Hematopoietic multipotent progenitor cell treated with erythropoietin and hydrocortisone succinate and interleukin-3 and kit ligand, for 4 days (in vitro differentiated cells): ENCODE measurements around the gene MOB1A.
A peak's percentile ranks its signal among the peaks of the same experiment; 100 is the strongest.
"Not testable (repeated sequence)": the region's sequence is repeated elsewhere in the genome, so short reads cannot be mapped to it uniquely, and the experiment has no call there.

Experiments used
- DNase-seq: peaks from one replicate; pipeline ENCODE4 v3.0.0-alpha.2; 2015

Gene MOB1A

DNA sequence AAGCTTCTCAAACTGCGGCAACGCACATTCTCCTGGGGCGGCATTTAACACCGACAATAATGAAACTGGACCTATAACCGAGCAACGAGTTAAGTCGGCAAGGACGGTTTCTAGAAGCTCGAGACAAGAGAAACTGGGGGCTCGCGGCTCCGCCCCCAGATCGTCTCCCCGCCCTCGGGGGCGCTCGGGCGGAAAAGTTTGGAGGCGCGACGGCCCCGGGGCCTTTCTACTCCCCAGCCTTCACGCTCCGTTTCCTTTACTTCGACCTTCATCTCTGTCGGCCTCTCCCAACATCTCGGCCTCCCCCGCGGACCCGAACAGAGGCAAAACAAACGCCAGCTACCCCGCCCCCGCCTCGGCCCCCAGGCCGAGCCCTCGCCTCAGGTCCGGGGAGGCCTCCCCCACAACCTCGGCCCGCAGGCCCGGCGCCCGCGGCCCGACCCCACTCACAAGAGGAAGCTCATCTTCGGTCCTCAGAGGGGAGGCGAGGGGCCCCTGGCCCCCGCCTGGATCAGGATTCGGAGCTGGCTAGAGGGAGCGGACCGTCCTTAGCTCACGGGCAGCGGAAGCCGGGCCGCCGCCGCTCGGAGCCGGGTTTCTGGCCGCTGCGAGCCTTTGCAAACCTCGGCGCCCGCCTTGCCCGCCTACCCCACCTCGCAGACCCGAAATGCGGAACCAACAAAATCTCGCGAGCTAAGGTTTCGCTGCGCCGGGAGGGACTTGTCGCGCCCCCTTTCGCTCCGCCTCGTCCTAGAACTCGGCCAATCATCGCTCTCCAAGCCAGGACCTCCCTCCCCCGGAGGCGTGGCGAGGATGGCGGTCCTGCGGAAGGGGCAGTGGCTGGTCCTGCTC is at the start of gene MOB1A:
MOB1A (minus strand) TSS at position 669 of the 852 bp plus-strand sequence; CDS start at position 464, 205 bp downstream.
- peak; percentile 100 for DNase-seq

DNA sequence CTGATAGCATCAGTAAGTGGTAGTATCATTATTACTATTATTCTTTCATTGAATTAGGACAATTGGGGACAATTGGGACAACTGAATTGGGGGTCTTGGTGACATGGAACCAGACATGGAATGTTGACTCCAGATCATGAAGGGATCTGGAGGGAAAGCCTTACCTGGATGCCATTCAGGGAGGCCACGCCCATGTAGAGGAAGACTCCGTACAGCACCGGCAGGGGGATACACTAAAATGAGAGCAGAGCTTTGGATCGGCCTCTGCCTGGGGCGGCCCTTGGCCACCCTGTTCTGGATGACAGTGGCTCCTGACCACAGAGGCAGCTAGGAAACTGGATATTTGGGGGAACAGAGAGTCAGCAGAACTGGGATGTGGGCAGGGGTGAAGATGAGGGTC is 49.0 kb upstream of the MOB1A start:
- no peak for DNase-seq

DNA sequence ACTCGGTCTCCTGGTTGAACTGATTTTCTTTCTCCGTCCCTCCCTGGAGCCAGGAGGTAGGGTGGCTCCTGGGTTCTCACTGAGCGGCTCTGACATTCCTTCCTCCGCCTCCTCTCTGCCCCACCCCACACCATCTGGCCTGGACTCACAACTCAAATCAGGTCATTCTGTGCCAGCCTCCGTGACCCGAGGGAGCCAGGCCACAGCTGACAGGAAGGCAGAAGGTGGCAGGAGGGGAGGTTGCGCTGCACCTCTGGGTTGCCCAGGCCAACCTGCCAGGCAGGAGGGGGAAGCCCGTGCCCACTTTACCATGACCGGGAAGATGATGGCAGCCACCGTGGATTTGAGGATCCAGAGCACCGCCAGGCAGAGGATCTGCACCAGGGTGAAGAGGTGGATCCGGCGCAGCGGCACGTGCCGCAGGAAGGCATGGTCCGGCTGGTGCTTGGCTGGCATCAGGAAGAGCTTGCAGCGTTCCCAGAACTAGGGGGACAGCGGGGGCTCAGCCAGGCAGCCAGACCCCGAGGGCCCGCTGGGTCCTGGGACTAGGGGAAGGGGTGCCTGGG is 48.1 kb upstream of the MOB1A start:
- DNase-seq = no peak

DNA sequence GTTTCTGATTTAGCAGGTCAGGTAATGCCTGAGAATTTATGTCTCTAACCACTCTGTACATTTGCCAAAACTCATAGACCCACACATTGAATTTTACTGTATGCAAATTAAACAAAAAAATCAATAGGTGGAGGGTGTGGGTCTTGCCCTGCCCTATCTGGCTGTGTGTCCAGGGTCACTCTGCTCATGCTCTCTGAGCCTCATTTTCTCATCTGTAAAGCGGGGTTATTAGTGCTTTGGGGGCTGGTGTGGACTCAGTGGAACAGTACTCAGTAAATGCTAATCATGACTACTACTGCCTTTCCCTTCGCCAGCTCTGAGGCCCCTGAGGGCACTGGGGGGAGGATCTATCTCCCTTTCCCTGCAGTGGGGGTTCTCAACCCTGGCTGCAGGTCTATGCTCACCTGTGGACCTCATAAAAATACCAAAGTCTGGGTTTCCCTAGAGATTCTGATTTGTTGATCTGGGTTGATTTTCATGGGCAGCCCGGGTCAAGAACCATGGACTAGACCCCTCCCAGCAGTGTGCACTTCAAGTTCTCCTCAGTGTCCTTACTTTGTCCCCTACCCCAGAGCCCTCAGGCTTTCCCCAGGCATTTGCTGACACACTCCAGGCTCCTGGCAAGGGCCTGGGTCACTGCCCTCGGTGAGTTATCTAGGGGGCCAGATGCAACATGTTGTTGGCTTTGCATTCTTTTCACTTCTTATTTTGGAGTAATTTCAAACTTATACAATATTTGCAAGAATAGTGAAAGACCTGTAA is 47.2 kb upstream of the MOB1A start:
- DNase-seq = no peak

DNA sequence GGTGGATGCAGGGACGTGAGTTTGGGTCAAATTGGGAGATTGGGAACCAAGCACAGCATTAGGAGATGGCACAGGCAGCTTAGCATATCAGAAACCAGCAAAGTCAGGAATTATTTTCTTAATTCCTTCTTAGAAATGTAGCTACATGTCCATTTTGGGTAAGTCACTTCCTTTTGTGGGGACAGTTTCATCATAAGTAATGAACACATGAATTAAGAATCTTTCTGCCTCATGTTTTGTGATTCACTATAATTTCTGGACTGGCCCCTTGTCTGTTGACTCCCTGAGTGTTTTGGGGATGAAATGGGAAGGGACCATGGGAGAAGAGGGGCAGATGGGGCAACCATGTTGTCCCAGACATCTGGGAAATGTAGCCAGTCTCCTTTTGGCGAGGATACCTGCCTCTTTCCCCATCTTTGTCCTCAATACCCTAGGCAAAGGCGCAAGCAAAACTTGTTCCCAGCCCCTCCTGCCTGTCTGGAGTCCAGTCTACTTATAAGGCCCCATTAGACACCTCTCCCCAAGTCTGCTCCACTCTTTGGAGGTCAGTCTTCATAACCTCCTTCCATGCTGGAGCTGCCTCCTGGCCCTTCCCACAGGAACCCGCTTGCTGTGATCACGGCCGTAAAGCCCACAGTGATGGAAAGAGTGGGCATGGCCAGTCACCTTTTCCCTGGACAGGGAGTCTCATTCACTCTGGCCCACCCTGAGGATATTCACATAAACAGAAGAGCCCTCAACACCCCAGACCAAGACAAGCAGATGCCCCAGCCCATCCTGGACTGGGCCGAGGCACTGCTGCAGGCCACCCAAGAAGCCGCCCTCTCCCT is 45.5 kb upstream of the MOB1A start:
- no peak for DNase-seq

DNA sequence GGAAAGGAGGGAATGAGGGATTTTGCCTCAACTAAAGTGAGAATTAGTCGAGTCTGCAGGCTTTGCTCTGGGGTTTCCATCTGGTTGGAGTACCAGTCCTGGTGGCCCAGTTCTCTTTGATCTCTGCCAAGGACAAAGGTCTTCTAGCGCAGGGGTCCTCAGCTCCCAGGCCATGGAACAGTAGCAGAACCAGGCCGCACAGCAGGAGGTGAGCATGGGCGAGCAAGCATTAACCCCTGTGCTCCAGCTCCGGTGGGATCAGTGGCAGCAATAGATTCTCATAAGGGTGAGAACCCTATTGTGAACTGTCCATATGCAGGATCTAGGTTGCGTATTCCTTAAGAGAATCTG is 43.6 kb upstream of the MOB1A start:
- no peak for DNase-seq

DNA sequence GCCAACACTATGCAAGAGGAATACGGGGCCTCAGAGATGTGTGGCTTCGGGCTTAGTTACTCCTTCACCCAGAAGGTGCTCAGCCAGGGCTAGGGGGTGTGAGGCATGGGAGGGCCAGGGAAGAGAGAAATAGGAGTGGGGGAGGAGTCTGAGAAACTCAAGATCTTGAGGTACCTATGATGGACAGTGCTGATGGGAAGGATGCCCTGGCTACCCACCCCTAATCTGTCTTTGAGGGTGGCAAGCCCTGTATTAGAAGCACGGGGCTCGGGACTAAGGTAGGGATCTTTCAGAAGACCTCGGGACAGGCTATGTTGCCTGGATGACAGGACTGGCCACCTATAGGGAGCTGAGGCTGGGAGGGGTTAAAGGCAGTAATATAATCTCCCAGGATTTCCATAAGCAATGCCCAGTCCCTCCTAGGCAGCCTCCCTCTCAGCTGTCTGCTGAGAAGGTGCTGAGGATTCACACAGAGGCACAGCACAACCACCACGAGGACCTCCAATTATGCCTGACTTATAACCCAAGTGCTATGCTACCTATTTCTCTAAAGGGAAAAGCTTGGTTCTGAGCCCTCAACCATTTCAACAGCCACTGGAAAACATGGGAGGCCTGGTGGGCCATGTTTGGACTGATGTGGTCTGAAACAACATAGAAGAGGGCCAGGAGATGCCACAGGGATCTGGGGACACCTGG is 43.1 kb upstream of the MOB1A start:
- DNase-seq = no peak

DNA sequence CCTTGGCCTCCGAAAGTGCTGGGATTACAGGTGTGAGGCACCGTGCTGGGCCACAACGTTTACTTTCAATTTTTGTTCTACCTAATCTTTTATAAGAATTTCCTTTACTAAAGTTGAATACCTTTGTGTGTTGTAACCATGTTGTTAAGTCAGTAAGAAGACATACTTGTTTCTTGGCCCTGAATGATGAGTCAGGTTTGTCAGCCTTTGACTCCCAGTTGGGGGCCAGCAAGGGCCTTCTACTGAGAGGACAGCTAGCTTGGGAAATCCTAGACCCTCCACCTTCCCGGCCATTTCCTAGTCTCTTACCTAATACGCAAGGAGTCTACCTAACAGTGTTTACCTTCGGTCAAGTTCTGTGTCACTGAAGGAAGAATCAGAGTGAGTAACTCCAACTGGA is 42.4 kb upstream of the MOB1A start:
- DNase-seq = no peak

DNA sequence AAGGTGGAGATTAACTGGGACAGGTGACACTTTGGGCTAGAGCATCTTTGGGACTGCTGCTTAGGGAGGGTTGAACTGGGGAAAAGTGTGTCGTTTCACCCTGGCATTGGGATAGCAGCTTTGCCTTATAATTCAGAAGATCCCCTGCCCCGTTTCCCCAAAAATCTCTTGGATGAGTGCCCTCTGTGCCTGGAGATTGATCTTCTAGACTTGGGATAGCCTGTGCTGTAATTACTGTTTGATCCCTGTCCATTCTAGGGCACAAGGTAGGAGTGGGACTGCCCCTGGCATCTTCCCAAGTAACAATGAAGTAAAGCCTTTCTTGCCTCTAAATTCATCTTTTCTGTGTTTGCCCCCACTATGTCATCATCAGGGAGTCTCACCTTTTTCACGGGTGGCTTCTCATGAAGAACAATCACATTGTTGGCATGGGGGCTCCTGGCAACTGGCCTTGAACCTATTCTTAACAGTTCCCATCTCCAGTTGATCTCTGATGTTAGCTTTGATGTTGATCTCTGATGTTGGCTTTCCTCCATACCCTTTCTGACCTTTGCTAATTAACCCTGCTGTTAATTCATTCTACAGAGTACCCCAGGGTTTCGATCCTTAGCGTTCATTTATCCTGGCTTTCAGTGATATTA is 41.3 kb upstream of the MOB1A start:
- DNase-seq = no peak

DNA sequence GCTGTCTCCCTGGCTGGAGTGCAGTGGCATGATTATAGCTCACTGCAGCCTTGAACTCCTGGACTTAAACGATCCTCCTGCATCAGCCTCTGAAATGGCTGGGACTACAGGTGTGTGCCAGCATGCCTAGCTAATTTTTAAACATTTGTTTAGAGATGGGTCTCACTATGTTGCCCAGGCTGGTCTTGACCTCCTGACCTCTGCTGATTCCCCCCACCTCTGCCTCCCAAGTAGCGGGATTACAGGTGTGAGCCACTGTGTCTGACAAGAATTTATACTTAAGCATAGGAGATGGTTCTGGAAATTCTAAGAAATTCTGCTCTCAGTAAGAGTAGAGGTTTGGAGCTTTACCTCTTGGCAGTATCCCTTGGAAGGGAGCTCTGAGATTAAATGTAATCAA is 38.0 kb upstream of the MOB1A start:
- DNase-seq = no peak

DNA sequence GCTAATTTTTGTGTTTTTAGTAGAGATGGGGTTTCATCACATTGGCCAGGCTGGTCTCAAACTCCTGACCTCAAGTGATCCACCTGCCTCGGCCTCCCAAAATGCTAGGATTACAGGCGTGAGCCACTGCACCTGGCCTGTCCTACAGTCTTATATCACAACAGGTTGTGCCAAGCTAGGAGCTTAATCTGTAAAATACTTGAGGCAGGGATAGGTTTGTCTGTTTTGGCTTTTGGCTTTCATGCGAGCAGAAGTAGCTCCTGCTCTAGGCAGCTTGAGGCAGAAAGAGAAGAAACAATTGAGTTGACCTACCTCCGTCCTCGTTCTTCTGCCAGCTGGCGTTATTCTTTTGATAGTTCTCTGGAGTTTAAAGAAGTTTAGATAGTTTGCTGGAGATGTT is 37.1 kb upstream of the MOB1A start:
- DNase-seq = not testable (repeated sequence)

DNA sequence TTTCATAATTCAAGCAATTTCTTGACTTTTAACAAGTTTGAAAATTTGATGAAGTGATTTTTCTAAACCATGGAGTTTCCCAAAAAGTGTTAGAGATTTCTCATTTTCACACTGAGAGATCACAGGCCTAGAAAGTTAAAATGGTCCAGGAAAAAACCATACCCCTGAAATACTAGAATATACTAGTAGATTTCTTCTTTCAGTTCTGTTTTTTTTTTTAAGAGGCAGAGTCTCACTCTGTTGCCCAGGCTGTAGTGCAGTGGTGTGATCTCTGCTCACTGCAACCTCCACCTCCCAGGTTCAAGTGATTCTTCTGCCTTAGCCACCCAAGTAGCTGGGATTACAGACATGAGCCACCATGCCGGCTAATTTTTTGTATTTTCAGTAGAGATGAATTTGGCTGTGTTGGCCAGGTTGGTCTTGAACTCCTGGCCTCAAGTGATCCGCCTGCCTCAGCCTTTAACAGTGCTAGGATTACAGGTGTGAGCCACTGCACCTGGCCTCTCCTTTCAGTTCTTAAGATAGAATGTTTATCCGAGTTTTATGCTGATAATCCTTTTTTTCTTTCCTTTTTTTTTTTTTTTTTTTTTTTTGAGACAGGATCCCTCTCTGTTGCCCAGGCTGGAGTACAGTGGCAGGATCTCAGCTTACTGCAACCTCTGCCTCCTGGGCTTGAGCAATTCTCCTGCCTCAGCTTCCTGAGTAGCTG is 34.2 kb upstream of the MOB1A start:
- DNase-seq = no peak

DNA sequence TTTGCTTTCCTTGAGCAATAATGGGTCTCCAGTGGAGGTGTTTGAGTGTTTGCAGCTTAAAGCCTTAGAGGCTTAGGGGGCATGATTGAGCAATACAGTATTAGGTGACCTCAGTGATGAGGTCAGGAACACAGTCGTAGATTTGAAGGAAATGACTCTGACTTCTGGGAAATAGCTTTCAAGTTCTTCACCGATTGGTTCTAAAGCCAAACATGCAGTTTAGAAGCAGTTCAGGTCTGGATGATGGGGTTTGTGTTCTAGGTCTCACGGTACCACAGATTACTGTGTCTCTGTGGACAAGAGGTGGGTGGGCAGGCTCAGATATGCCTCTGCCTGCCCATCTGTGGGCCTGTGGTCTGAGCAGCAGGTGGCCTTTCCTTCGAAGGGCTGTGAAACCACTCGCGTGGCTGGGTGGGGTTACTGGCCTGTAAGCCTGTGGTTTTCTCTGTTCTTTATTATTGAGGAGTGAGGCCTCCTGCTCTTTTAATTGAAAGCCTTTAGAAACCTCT is 27.6 kb upstream of the MOB1A start:
- DNase-seq = peak; percentile 89

DNA sequence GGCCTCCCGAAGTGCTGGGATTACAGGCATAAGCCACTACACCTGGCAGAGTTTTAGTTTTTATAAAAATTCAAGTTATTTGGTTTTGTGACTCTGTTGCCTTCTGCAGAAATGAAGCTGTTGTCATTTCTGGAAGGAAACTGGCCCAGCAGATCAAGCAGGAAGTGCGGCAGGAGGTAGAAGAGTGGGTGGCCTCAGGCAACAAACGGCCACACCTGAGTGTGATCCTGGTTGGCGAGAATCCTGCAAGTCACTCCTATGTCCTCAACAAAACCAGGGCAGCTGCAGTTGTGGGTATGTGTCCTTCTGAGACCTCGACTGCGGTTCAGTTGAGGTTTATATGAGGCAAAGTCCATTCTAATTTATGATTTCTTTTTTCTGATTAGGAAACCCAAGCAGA is 26.9 kb upstream of the MOB1A start:
- peak; percentile 67 for DNase-seq

DNA sequence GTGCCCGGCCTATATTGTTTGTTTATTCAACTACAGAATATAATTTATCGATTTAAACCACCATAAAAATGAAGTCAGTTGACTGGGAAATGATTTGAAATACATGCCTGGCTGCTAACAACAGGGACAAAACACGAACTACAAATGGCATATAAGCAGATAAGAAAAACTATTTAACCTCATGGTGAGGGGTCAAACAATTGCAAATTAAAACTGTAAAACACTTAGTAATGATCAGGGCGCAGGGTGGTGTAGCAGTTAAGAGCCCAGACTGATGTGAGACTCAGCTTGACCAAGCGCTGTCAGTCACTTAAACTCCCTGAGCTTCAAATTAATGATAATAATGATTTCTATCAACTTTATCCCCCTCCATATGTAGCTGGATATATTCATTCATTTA is 26.4 kb upstream of the MOB1A start:
- no peak for DNase-seq

DNA sequence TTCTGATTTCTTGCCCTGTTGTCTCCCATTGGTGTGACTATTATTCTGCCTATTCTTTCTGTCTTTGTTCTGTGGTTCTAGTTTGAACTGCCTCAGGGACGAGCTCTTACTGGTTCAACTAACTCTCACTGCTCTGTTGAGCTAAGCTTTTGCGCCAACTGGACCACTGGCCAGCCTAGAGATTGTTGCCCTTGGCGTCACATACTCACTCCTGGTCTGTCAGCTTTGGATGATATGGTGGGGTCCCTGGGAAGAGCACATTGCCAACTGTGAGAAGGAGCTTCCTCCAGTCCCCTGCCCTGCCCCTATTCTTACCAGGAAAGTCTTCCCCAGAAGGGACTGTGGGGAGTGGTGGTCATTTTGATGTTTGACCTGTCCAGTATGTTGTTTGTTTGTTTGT is 25.8 kb upstream of the MOB1A start:
- DNase-seq = no peak

DNA sequence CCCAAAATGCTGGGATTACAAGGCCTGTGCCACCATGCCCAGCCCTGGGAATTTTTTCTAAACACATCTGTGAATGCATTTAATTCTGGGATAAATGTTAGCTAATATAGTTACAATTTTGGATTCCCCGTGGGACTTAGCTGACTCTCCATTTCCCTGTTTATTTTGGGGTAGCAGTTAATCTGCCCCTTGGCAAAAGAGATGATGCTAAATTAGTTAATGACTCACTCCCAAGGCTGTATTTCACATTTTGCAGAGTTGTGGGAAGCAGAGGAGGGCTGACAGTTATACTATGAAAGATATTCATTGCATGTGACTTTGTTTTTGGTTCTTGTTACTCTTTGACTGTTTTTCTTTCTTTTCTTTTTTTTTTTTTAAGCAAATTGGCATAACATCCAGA is 22.9 kb upstream of the MOB1A start:
- DNase-seq = no peak

DNA sequence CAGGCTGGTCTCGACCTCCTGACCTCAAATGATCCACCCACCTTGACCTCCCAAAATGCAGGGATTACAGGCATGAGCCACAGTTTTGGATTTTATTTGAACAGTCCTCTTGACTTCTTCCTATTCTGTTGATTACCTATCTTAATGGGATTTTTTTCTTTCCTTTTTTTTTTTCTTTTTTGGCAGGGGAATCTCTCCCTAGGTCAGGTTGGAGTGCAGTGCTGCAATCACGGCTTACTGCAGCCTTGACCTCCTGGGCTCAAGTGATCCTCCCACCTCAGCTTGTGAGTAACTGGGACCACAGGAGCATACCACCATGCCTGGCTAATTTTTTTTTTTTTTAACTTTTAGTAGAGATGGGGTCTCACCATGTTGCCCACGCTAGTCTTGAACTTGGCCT is 22.5 kb upstream of the MOB1A start:
- DNase-seq = no peak

DNA sequence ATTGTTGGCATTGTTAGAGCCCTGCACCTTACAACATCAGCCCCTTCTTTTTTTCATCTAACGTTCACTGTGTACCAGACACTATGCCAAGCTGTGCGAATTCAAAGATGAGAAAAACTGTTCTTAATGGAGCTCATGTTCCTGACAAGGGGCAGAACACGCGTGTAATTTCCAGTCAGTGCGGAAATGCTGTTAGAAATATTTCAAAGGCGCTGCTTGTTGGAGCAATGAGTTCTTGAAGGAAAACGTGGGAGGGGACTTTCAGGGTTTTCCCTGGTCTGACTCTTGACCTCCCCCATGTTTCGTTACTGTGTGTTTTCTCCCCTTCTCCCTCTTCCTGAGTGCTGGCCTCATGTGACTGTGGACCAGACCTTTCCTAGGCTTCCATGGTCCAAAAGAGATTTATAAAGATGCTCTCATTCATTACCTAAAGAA is 21.2 kb upstream of the MOB1A start:
- no peak for DNase-seq

DNA sequence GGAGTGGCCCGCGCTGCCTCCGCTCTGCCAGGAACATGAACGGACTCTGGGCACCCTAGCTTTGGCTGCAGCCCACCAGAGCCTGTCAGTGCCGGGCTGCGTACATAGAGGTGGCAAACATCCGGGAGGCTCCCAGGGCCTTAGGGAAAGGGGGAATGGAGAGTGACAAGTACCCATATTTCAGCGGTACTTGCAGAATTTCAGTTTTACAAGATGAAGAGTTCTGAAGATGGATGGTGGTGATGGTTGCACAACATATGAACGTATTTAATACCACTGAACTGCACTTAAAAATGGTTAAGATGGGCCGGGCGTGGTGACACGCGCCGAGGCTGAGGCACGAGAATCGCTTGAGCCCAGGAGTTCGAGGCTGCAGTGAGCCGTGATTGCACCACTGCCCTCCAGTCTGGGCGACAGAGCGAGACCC is 20.6 kb upstream of the MOB1A start:
- DNase-seq = no peak
